Measurements from ENCODE around the gene RNF145. TPM values are rescaled to one million over a fixed set of nuclear protein-coding genes. Genes with fewer than 3 reads are reported as not detected.
A peak's percentile ranks its signal among the peaks of the same experiment; 100 is the strongest.

RNF145 gene
- total and polyA plus RNA-seq, 2 of the 13 experiments (the other 11 are each of a cell fraction or from before 2014, with no cell fraction given): 24.6 TPM

GRCh38 chr5:159209438-159210209 is at the start of gene RNF145 (continued):
- TF ChIP-seq SMYD3 (CRISPR knock-in tag; IDR thresholded peaks at IDR 0.05) (peak; percentile 40), ZNF737 (CRISPR knock-in tag; IDR thresholded peaks at IDR 0.05; ENCODE audit: borderline replicate concordance) (no peak), DDIT3 (CRISPR knock-in tag; IDR thresholded peaks at IDR 0.05) (no peak), SNAPC2 (CRISPR knock-in tag; IDR thresholded peaks at IDR 0.05) (peak; percentile 46; the same call in 1 of the 2 replicates), HOXA3 (CRISPR knock-in tag; IDR thresholded peaks at IDR 0.05) (peak; percentile 81), SIX4 (CRISPR knock-in tag; IDR thresholded peaks at IDR 0.05) (no peak), ZSCAN21 (CRISPR knock-in tag; IDR thresholded peaks at IDR 0.05; ENCODE audit: borderline replicate concordance) (peak; percentile 66; the same call in 1 of the 2 replicates), NR2F2 (IDR thresholded peaks at IDR 0.05; ENCODE audit: borderline replicate concordance, low read depth) (no peak), ZFX (CRISPR knock-in tag; IDR thresholded peaks at IDR 0.05; ENCODE audit: low read depth) (peak; percentile 87), IRX3 (CRISPR knock-in tag; IDR thresholded peaks at IDR 0.05; ENCODE audit: borderline replicate concordance, low read depth) (peak; percentile 64; the same call in 1 of the 2 replicates), BRCA1 (CRISPR knock-in tag; IDR thresholded peaks at IDR 0.05) (peak; percentile 70; the same call in 1 of the 2 replicates), SNAI1 (CRISPR knock-in tag; IDR thresholded peaks at IDR 0.05; ENCODE audit: borderline replicate concordance) (peak; percentile 61; the same call in 1 of the 2 replicates), ZSCAN22 (CRISPR knock-in tag; IDR thresholded peaks at IDR 0.05) (no peak), MTERF4 (CRISPR knock-in tag; IDR thresholded peaks at IDR 0.05) (peak; percentile 25; the same call in 1 of the 2 replicates), NFIC (IDR thresholded peaks at IDR 0.05; ENCODE audit: low read length) (no peak), MED1 (CRISPR knock-in tag; IDR thresholded peaks at IDR 0.05) (peak; percentile 61), STAG1 (CRISPR knock-in tag; IDR thresholded peaks at IDR 0.05) (no peak), ZBTB7B (CRISPR knock-in tag; IDR thresholded peaks at IDR 0.05) (no peak)
- TF ChIP-seq, protein P1, sequence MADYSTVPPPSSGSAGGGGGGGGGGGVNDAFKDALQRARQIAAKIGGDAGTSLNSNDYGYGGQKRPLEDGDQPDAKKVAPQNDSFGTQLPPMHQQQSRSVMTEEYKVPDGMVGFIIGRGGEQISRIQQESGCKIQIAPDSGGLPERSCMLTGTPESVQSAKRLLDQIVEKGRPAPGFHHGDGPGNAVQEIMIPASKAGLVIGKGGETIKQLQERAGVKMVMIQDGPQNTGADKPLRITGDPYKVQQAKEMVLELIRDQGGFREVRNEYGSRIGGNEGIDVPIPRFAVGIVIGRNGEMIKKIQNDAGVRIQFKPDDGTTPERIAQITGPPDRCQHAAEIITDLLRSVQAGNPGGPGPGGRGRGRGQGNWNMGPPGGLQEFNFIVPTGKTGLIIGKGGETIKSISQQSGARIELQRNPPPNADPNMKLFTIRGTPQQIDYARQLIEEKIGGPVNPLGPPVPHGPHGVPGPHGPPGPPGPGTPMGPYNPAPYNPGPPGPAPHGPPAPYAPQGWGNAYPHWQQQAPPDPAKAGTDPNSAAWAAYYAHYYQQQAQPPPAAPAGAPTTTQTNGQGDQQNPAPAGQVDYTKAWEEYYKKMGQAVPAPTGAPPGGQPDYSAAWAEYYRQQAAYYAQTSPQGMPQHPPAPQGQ (CRISPR knock-in tag; IDR thresholded peaks at IDR 0.05; ENCODE audit: borderline replicate concordance): no peak
- TF ChIP-seq, protein P2, sequence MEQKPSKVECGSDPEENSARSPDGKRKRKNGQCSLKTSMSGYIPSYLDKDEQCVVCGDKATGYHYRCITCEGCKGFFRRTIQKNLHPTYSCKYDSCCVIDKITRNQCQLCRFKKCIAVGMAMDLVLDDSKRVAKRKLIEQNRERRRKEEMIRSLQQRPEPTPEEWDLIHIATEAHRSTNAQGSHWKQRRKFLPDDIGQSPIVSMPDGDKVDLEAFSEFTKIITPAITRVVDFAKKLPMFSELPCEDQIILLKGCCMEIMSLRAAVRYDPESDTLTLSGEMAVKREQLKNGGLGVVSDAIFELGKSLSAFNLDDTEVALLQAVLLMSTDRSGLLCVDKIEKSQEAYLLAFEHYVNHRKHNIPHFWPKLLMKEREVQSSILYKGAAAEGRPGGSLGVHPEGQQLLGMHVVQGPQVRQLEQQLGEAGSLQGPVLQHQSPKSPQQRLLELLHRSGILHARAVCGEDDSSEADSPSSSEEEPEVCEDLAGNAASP (CRISPR knock-in tag; IDR thresholded peaks at IDR 0.05; ENCODE audit: borderline replicate concordance): no peak
- TF ChIP-seq, protein P3, sequence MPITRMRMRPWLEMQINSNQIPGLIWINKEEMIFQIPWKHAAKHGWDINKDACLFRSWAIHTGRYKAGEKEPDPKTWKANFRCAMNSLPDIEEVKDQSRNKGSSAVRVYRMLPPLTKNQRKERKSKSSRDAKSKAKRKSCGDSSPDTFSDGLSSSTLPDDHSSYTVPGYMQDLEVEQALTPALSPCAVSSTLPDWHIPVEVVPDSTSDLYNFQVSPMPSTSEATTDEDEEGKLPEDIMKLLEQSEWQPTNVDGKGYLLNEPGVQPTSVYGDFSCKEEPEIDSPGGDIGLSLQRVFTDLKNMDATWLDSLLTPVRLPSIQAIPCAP (CRISPR knock-in tag; IDR thresholded peaks at IDR 0.05; ENCODE audit: low read depth): 0 out of 2 replicates have a peak, but pooled peaks have one; percentile 58
- TF ChIP-seq, protein P4, sequence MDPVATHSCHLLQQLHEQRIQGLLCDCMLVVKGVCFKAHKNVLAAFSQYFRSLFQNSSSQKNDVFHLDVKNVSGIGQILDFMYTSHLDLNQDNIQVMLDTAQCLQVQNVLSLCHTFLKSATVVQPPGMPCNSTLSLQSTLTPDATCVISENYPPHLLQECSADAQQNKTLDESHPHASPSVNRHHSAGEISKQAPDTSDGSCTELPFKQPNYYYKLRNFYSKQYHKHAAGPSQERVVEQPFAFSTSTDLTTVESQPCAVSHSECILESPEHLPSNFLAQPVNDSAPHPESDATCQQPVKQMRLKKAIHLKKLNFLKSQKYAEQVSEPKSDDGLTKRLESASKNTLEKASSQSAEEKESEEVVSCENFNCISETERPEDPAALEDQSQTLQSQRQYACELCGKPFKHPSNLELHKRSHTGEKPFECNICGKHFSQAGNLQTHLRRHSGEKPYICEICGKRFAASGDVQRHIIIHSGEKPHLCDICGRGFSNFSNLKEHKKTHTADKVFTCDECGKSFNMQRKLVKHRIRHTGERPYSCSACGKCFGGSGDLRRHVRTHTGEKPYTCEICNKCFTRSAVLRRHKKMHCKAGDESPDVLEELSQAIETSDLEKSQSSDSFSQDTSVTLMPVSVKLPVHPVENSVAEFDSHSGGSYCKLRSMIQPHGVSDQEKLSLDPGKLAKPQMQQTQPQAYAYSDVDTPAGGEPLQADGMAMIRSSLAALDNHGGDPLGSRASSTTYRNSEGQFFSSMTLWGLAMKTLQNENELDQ (CRISPR knock-in tag; IDR thresholded peaks at IDR 0.05; ENCODE audit: borderline replicate concordance): no peak

All from HepG2 (cell line).